PC-9 (cell line): ENCODE measurements around the gene SHANK1.
"Not testable (repeated sequence)": the region's sequence is repeated elsewhere in the genome, so short reads cannot be mapped to it uniquely, and the experiment has no call there.

Experiments used
- CTCF ChIP-seq: fragments of 200-600 bp; sonication (generic); conservative IDR thresholded peaks from 2 replicates; pipeline ENCODE4 v1.6.1; 2017; ENCODE audit warnings: mixed run types, antibody characterized with exemption, mild to moderate bottlenecking, moderate library complexity
- EZH2 ChIP-seq: fragments of 200-600 bp; sonication (generic); IDR thresholded peaks from 2 replicates; pipeline ENCODE4 v1.8.0; 2017; ENCODE audit warnings: antibody characterized with exemption, low read depth

GRCh38 chr19:50619184-50619583, 100.4 kb downstream of the SHANK1 start:
- TF ChIP-seq CTCF, EZH2: not testable (repeated sequence)
